Measurements from ENCODE around the gene TRIM31. TPM values are rescaled to one million over a fixed set of nuclear protein-coding genes. Genes with fewer than 3 reads are reported as not detected.

Gene TRIM31
- total RNA-seq, 1 donor from 2014 or later: not detected

DNA sequence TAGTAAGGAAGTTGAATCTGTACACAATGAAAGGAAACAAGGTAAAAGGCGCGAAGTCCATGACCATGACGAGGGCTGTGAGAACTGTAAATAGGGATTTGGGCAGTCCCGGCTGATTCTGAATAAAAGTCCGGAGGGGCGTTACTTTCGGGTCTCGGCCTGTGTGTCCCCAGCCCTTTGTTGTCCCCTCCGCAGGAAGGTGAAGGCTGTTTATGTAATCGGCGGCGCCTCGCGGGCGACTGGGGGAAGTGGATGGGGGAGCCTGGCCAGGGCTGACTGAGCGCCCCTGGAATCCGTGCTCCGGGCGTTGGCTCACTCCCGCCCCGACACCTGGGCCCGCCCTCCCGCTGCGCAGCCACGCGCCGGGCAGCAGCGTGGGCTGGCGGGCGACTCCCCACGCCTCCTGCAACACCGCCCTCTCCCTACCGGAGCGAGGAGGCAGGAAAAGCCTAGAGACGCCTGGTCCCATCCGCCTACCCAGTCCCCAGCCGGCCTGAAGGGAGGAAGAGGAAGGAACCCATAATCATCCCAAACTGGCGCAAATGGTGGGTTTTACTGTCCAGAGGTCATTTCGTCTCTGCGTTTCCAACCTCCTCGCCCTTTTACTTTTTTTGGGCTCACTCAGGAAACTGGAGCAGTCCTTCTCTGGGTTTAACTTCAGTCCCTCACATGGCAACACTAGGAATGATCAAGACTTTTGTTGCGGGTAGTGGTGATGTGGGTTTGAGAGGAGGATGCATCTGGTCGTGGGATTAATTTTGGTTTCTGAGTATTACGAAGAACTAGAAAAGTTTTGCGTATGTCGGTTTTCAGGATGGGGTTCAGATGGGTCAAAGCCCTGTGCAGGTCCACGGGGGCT, 12.1 kb downstream of the TRIM31 start:
- no peak for DNase-seq (ENCODE audit: low spot score in 2 of 2)
- no peak overlapping the region for H3K27ac ChIP-seq
- no peaks in the 10 kb centered on the region for H3K9me3 ChIP-seq
- H3K4me3 ChIP-seq: peak overlapping the region; percentile 49 to 58
- H3K27me3 ChIP-seq: peaks cover 16% of the 10 kb centered on the region
- H3K36me3 ChIP-seq: no peaks in the 10 kb centered on the region
- H3K4me1 ChIP-seq: peaks cover 7 to 18% of the 10 kb centered on the region in 2 donors
- TF ChIP-seq, protein P1, sequence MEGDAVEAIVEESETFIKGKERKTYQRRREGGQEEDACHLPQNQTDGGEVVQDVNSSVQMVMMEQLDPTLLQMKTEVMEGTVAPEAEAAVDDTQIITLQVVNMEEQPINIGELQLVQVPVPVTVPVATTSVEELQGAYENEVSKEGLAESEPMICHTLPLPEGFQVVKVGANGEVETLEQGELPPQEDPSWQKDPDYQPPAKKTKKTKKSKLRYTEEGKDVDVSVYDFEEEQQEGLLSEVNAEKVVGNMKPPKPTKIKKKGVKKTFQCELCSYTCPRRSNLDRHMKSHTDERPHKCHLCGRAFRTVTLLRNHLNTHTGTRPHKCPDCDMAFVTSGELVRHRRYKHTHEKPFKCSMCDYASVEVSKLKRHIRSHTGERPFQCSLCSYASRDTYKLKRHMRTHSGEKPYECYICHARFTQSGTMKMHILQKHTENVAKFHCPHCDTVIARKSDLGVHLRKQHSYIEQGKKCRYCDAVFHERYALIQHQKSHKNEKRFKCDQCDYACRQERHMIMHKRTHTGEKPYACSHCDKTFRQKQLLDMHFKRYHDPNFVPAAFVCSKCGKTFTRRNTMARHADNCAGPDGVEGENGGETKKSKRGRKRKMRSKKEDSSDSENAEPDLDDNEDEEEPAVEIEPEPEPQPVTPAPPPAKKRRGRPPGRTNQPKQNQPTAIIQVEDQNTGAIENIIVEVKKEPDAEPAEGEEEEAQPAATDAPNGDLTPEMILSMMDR (IDR thresholded peaks at IDR 0.05): no peak
- intact Hi-C loops (cut with DNase I): no loop called here

DNA sequence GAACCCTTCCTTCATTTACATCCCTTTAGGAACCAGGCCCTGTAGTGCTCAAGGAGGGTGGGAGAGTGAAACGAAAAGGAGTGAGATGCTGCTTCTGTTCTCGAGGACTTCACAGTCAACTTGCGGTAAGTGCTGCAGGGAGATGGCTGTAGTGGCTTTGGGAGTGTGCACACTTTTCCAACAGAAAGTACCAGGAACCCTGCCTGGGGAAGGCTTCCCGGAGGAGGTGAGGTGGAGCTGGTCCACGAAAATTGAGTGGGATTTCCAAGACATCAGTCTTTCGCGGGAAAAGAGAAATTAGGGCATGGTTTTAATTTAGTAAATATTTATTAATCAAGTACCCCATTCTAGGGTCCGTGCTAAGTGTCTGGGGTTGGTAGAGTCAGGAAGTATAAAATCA, 12.7 kb downstream of the TRIM31 start:
- Histone ChIP-seq H3K36me3 (no peaks in the 10 kb centered on the region), H3K4me1 (peaks cover 7 to 18% of the 10 kb centered on the region in 2 donors), H3K27ac (no peak overlapping the region), H3K27me3 (peaks cover 16% of the 10 kb centered on the region), H3K4me3 (peak overlapping the region in 1 of 2 donors; percentile 49), H3K9me3 (no peaks in the 10 kb centered on the region)
- no peak for DNase-seq (ENCODE audit: low spot score in 2 of 2)
- intact Hi-C loops (cut with DNase I): no loop called here
- TF ChIP-seq, protein P1 (IDR thresholded peaks at IDR 0.05): no peak

DNA sequence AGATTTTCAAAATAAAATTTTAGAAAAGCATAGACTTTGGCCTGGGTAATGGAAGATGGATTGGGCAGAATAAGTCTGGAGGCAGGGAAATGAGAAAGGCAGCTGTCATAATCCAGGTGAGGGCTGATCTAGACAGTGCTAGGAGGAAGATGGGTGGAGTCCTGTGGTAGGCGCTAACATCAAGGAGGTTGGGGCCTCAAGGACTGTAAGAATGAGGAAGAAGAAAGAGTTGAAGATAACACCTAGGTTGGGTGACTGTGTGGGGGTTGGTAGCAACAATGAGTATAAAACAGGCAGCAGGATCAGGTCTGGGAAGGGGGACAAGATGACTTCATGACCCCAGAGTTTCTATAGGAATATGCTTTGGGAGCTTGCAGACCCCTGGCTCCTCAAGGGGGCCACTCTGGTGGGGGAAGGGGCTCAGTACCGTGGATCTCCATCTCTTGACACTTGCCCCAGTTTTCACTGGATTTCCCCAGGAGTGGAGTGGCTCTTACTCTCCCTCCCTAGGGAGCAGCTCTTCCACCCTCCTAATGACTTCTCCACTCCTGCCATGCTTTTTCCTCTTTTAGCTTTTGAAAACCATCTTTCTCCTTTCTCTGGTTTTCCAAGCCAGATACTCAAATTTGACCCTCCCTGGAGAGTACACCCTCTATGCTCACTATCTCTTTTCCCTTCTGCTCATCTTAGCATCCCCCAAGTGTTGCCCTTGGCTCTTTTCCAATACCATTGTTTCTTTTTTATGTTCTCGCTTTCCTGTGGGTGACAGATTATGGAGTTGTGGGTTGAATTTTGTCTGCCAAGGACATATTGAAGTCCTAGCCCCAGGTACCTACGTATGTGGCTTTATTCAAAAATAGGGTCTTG, 14.8 kb downstream of the TRIM31 start:
- H3K9me3 ChIP-seq: no peaks in the 10 kb centered on the region
- TF ChIP-seq, protein P1 (IDR thresholded peaks at IDR 0.05): no peak
- H3K27ac ChIP-seq: no peak overlapping the region
- intact Hi-C loops (cut with DNase I): no loop called here
- no peak for DNase-seq (ENCODE audit: low spot score in 2 of 2)
- H3K27me3 ChIP-seq: peaks cover 16% of the 10 kb centered on the region
- H3K4me1 ChIP-seq: peaks cover 7 to 18% of the 10 kb centered on the region in 2 donors
- no peaks in the 10 kb centered on the region for H3K36me3 ChIP-seq
- H3K4me3 ChIP-seq: no peak overlapping the region

DNA sequence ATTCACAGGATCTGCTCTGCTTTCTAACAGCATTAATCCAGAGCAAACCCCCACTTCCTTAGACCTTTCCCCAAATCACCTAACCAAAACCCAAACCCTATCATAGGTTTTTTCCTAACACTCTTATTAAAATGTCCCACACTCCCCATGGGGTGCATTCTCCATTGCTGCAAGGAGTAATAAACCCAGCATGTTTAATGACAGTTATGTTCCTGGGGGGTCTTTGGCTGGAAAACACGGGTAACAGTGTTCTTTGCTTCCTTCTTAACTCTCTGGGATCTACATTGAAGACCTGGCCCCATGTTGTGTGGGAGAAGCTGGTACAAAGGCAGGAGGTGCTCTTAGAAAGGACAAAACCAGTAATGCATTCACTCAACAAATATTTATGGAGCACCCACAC, 16.1 kb downstream of the TRIM31 start:
- Histone ChIP-seq H3K36me3 (no peaks in the 10 kb centered on the region), H3K9me3 (no peaks in the 10 kb centered on the region), H3K27ac (no peak overlapping the region), H3K4me3 (no peak overlapping the region), H3K4me1 (peaks cover 7 to 13% of the 10 kb centered on the region in 2 donors), H3K27me3 (peaks cover 16% of the 10 kb centered on the region)
- intact Hi-C loops (cut with DNase I): no loop called here
- TF ChIP-seq, protein P1 (IDR thresholded peaks at IDR 0.05): no peak
- no peak for DNase-seq (ENCODE audit: low spot score in 2 of 2)

DNA sequence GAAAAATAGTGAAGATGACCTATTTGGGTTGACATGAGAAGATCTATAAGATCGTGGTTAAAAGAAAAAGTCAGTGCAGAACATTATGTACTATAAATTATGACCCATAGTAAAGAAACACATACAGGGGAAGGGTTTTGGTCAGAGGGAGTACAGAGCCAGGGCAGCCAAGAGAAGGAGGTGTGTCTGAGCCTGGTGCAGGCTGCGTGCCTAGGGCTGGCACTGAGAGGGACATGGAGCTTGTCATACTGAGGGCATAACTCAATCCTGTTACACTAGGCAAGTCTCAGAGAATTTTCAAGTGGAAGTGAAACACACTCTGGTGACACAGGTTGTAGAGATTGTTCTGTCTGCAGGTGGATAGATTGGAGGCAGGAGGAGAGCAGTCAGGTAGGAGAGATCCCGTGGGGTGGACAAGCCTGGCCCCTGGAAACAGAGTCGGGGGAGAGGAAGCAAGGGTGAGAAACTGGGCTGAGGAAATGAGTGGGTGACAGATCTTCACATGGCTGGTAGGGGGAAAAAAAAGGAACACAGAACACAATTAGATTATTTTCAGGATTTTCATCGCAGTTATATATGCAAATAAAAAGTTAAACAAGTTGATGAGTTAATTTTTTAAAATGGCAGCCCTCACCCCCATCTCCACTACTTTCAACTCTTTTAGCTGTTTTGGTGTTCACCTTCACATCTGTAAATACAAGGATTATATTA, 18.8 kb downstream of the TRIM31 start:
- intact Hi-C loops (cut with DNase I): no loop called here
- Histone ChIP-seq H3K4me3 (no peak overlapping the region), H3K27ac (no peak overlapping the region), H3K27me3 (peaks cover 9% of the 10 kb centered on the region), H3K36me3 (no peaks in the 10 kb centered on the region), H3K4me1 (no peaks in the 10 kb centered on the region), H3K9me3 (no peaks in the 10 kb centered on the region)
- no peak for DNase-seq (ENCODE audit: low spot score in 2 of 2)
- TF ChIP-seq, protein P1 (IDR thresholded peaks at IDR 0.05): no peak

All from ascending aorta (tissue), 2 donors.